PC-9 (cell line): ENCODE measurements around the gene EIF5A.

ENCODE experiments used
- EZH2 ChIP-seq: fragments of 200-600 bp; sonication (generic); IDR thresholded peaks from 2 replicates; pipeline ENCODE4 v1.8.0; 2017; ENCODE audit warnings: antibody characterized with exemption, low read depth
- TF ChIP-seq, protein P1 (sequence below): fragments of 200-600 bp; sonication (generic); conservative IDR thresholded peaks from 2 replicates; pipeline ENCODE4 v1.6.1; 2017; ENCODE audit warnings: mixed run types, antibody characterized with exemption, mild to moderate bottlenecking, moderate library complexity

DNA sequence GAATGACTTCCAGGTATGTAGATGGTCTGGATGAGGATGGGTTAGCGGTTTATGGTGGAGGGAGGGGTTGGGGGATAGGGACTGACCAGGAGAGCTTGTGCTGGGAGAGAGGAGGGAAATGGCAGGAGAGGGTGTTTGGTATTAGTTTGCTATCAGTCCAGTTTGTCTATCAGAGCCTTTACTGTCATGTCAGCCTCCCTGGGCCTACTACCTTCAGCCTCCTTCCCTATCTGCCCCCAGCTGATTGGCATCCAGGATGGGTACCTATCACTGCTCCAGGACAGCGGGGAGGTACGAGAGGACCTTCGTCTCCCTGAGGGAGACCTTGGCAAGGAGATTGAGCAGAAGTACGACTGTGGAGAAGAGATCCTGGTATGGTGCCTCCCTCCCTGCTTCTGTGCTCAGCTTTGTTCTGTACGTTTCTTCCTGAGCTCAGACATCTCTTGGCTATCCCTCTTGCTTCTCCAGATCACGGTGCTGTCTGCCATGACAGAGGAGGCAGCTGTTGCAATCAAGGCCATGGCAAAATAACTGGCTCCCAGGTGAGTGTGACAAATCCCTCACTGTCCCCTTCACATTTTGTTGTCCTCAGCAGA lies 3.8 kb downstream of the EIF5A start:
- TF ChIP-seq, protein P1, sequence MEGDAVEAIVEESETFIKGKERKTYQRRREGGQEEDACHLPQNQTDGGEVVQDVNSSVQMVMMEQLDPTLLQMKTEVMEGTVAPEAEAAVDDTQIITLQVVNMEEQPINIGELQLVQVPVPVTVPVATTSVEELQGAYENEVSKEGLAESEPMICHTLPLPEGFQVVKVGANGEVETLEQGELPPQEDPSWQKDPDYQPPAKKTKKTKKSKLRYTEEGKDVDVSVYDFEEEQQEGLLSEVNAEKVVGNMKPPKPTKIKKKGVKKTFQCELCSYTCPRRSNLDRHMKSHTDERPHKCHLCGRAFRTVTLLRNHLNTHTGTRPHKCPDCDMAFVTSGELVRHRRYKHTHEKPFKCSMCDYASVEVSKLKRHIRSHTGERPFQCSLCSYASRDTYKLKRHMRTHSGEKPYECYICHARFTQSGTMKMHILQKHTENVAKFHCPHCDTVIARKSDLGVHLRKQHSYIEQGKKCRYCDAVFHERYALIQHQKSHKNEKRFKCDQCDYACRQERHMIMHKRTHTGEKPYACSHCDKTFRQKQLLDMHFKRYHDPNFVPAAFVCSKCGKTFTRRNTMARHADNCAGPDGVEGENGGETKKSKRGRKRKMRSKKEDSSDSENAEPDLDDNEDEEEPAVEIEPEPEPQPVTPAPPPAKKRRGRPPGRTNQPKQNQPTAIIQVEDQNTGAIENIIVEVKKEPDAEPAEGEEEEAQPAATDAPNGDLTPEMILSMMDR = no peak
- TF ChIP-seq EZH2 = no peak
